HEK293 (cell line): ENCODE results near the gene IL6R.
A peak's percentile ranks its signal among the peaks of the same experiment; 100 is the strongest.

Source experiments
- CTCF ChIA-PET: fragments of 350-600 bp; formaldehyde crosslinking; extraction: SDS; loops from one replicate; lab custom pipeline; 2021; ENCODE audit warnings: antibody characterized with exemption; lab: Yijun Ruan, JAX
- POLR2A ChIA-PET: fragments of 300-600 bp; formaldehyde crosslinking; extraction: SDS; loops from one replicate; lab custom pipeline; 2020; ENCODE audit warnings: antibody characterized with exemption, inconsistent platforms; lab: Yijun Ruan, JAX
- H3K27ac ChIP-seq: fragments of 200-500 bp; sonication (Bioruptor generic); 2 replicates; pipeline ENCODE4 v1.5.1; 2014; ENCODE audit warnings: low read depth, low read length, control low read depth, inconsistent platforms; ENCODE audit errors: extremely low read depth
- H3K36me3 ChIP-seq, 2 experiments: fragments of 200-500 bp in 1 of 2; sonication (Bioruptor generic) in 1 of 2; 1 replicate in 1 of 2; 2 replicates in 1 of 2; pipeline ENCODE4 v1.5.1; 2014 to 2017; ENCODE audit warnings: inconsistent platforms in 2 of 2, low read length in 2 of 2; ENCODE audit not compliant: control insufficient read depth in 2 of 2, insufficient read depth in 1 of 2
- H3K4me1 ChIP-seq: fragments of 200-500 bp; sonication (Bioruptor generic); 2 replicates; pipeline ENCODE4 v1.5.1; 2014; ENCODE audit warnings: mild to moderate bottlenecking, low read length, inconsistent platforms; ENCODE audit not compliant: control insufficient read depth, insufficient read depth
- H3K4me3 ChIP-seq: 2 replicates; pipeline ENCODE4 v1.5.1; 2011; ENCODE audit warnings: low read depth, mild to moderate bottlenecking, control low read depth, low read length, moderate library complexity
- H3K9me3 ChIP-seq: fragments of 200-500 bp; sonication (Bioruptor generic); 2 replicates; pipeline ENCODE4 v1.5.1; 2014; ENCODE audit warnings: low read depth, low read length, inconsistent platforms; ENCODE audit not compliant: control insufficient read depth, insufficient read depth
- FEZF1 ChIP-seq: fragments of 450-650 bp; formaldehyde crosslinking; IDR thresholded peaks from 2 replicates; pipeline ENCODE4 v1.5.1; 2016; ENCODE audit warnings: missing biosample characterization, missing genetic modification characterization
- GLIS1 ChIP-seq: fragments of 450-650 bp; formaldehyde crosslinking; IDR thresholded peaks from 2 replicates; pipeline ENCODE4 v1.5.1; 2016; ENCODE audit warnings: missing biosample characterization, missing genetic modification characterization
- HOXD13 ChIP-seq: sonication (generic); formaldehyde crosslinking; IDR thresholded peaks from 2 replicates; pipeline ENCODE4 v1.8.0; 2022; ENCODE audit warnings: missing genetic modification reagents, borderline replicate concordance
- IKZF3 ChIP-seq: fragments of 450-650 bp; IDR thresholded peaks from 2 replicates; pipeline ENCODE4 v1.5.0; 2018; ENCODE audit warnings: missing biosample characterization, mild to moderate bottlenecking, missing genetic modification characterization, moderate library complexity
- KLF9 ChIP-seq: fragments of 450-650 bp; formaldehyde crosslinking; IDR thresholded peaks from 2 replicates; pipeline ENCODE4 v1.5.1; 2016; ENCODE audit warnings: missing biosample characterization, missing genetic modification characterization, low read depth
- MZF1 ChIP-seq: fragments of 450-650 bp; formaldehyde crosslinking; IDR thresholded peaks from 2 replicates; pipeline ENCODE4 v1.5.1; 2017; ENCODE audit warnings: missing biosample characterization, missing genetic modification characterization, borderline replicate concordance
- PRDM4 ChIP-seq: fragments of 450-650 bp; formaldehyde crosslinking; IDR thresholded peaks from 2 replicates; pipeline ENCODE4 v1.5.1; 2017; ENCODE audit warnings: missing biosample characterization, missing genetic modification characterization
- SP2 ChIP-seq: fragments of 450-650 bp; formaldehyde crosslinking; IDR thresholded peaks from 2 replicates; pipeline ENCODE4 v1.5.1; 2016; ENCODE audit warnings: missing biosample characterization, missing genetic modification characterization
- SP7 ChIP-seq: fragments of 450-650 bp; formaldehyde crosslinking; IDR thresholded peaks from 2 replicates; pipeline ENCODE4 v1.5.1; 2016; ENCODE audit warnings: missing biosample characterization, missing genetic modification characterization
- ZFHX2 ChIP-seq: fragments of 450-650 bp; formaldehyde crosslinking; conservative IDR thresholded peaks from 2 replicates; pipeline ENCODE4 v1.5.1; 2016; ENCODE audit warnings: missing biosample characterization, missing genetic modification characterization
- ZIC2 ChIP-seq: fragments of 450-650 bp; formaldehyde crosslinking; IDR thresholded peaks from 2 replicates; pipeline ENCODE4 v1.5.1; 2016; ENCODE audit warnings: missing biosample characterization, missing genetic modification characterization
- ZNF140 ChIP-seq: fragments of 450-650 bp; formaldehyde crosslinking; IDR thresholded peaks from 2 replicates; pipeline ENCODE4 v1.5.1; 2016; ENCODE audit warnings: missing biosample characterization, missing genetic modification characterization
- ZNF18 ChIP-seq: fragments of 450-650 bp; formaldehyde crosslinking; IDR thresholded peaks from 2 replicates; pipeline ENCODE4 v1.5.1; 2016; ENCODE audit warnings: missing biosample characterization, missing genetic modification characterization
- ZNF184 ChIP-seq: fragments of 450-650 bp; IDR thresholded peaks from 2 replicates; pipeline ENCODE4 v1.5.1; 2018; ENCODE audit warnings: missing biosample characterization, mild to moderate bottlenecking, missing genetic modification characterization
- ZNF19 ChIP-seq: fragments of 450-650 bp; formaldehyde crosslinking; IDR thresholded peaks from 2 replicates; pipeline ENCODE4; 2016; ENCODE audit warnings: missing biosample characterization, missing genetic modification characterization, low read depth
- ZNF23 ChIP-seq: fragments of 450-650 bp; formaldehyde crosslinking; IDR thresholded peaks from 2 replicates; pipeline ENCODE4 v1.5.1; 2016; ENCODE audit warnings: missing biosample characterization, missing genetic modification characterization, borderline replicate concordance
- ZNF302 ChIP-seq: fragments of 450-650 bp; formaldehyde crosslinking; IDR thresholded peaks from 2 replicates; pipeline ENCODE4 v1.5.1; 2016; ENCODE audit warnings: missing biosample characterization, missing genetic modification characterization, low read depth
- ZNF350 ChIP-seq: fragments of 450-650 bp; formaldehyde crosslinking; IDR thresholded peaks from 2 replicates; pipeline ENCODE4 v1.5.0; 2017; ENCODE audit warnings: missing biosample characterization, mild to moderate bottlenecking, missing genetic modification characterization
- ZNF37A ChIP-seq: fragments of 450-650 bp; IDR thresholded peaks from 2 replicates; pipeline ENCODE4 v1.5.1; 2018; ENCODE audit warnings: missing biosample characterization, missing genetic modification characterization
- ZNF426 ChIP-seq: fragments of 450-650 bp; formaldehyde crosslinking; IDR thresholded peaks from 2 replicates; pipeline ENCODE4 v1.5.1; 2017; ENCODE audit warnings: missing biosample characterization, missing genetic modification characterization, mild to moderate bottlenecking, inconsistent platforms, moderate library complexity
- ZNF473 ChIP-seq: fragments of 450-650 bp; formaldehyde crosslinking; IDR thresholded peaks from 2 replicates; pipeline ENCODE4 v1.5.1; 2017; ENCODE audit warnings: missing biosample characterization, missing genetic modification characterization
- ZNF501 ChIP-seq: fragments of 450-650 bp; formaldehyde crosslinking; IDR thresholded peaks from 2 replicates; pipeline ENCODE4 v1.5.1; 2016; ENCODE audit warnings: missing biosample characterization, missing genetic modification characterization
- ZNF513 ChIP-seq: fragments of 450-650 bp; IDR thresholded peaks from 2 replicates; pipeline ENCODE4 v1.5.1; 2018; ENCODE audit warnings: missing biosample characterization, missing genetic modification characterization
- ZNF529 ChIP-seq: fragments of 450-650 bp; formaldehyde crosslinking; IDR thresholded peaks from 2 replicates; pipeline ENCODE4 v1.5.1; 2017; ENCODE audit warnings: missing genetic modification characterization, missing biosample characterization; ENCODE audit not compliant: insufficient replicate concordance
- ZNF580 ChIP-seq: fragments of 450-650 bp; formaldehyde crosslinking; IDR thresholded peaks from 2 replicates; pipeline ENCODE4 v1.5.1; 2016; ENCODE audit warnings: missing biosample characterization, missing genetic modification characterization
- ZNF621 ChIP-seq: fragments of 450-650 bp; formaldehyde crosslinking; IDR thresholded peaks from 2 replicates; pipeline ENCODE4 v1.5.1; 2017; ENCODE audit warnings: missing biosample characterization, missing genetic modification characterization
- ZNF626 ChIP-seq: fragments of 450-650 bp; sonication (Bioruptor Pico); formaldehyde crosslinking; IDR thresholded peaks from 2 replicates; pipeline ENCODE4 v1.5.1; 2018; ENCODE audit warnings: missing biosample characterization, missing genetic modification characterization, inconsistent platforms
- ZNF692 ChIP-seq: fragments of 450-650 bp; formaldehyde crosslinking; IDR thresholded peaks from 2 replicates; pipeline ENCODE4 v1.5.1; 2016; ENCODE audit warnings: missing biosample characterization, missing genetic modification characterization

IL6R gene

GRCh38 chr1:154443274-154444013 is 38.3 kb downstream of the IL6R start:
- Histone ChIP-seq H3K4me1 (peaks cover 3% of the 10 kb centered on the region; the same call in 1 of the 2 replicates), H3K9me3 (no peaks in the 10 kb centered on the region)
- 0 out of 2 replicates have a peak, but pooled peaks have one; percentile 27 for TF ChIP-seq KLF9 (tag by site-specific recombination)
- no peak for TF ChIP-seq ZNF302
- TF ChIP-seq, all 188 proteins: peak for 1
- ChIA-PET POLR2A (interaction anchor here (0.6 kb wide), 1 partner anchor 14 kb away, joined by 4 read pairs; no protein-coding TSS in a partner anchor), CTCF (interaction anchor here (0.6 to 2.0 kb wide), 11 partner anchors 7 to 1053 kb away, joined by 3 to 7 read pairs (median 3); no protein-coding TSS in a partner anchor)
- Histone ChIP-seq H3K36me3 (no peaks in the 10 kb centered on the region), H3K27ac (no peak overlapping the region), H3K4me3 (no peak overlapping the region)

- ChIA-PET POLR2A (interaction anchor here (0.6 kb wide), 1 partner anchor 720 kb away, joined by 9 read pairs; no protein-coding TSS in a partner anchor), CTCF (interaction anchor here (0.6 to 1.2 kb wide), 2 partner anchors 10 to 74 kb away, joined by 3 read pairs; no protein-coding TSS in a partner anchor)
- Histone ChIP-seq H3K4me1 (peaks cover 3% of the 10 kb centered on the region; the same call in 1 of the 2 replicates), H3K9me3 (no peaks in the 10 kb centered on the region), H3K36me3 (no peaks in the 10 kb centered on the region), H3K27ac (no peak overlapping the region), H3K4me3 (no peak overlapping the region)
- TF ChIP-seq ZNF350 (tag by site-specific recombination) (no peak), ZNF580 (tag by site-specific recombination) (no peak), PRDM4 (no peak), ZNF184 (no peak), IKZF3 (peak; percentile 75), ZNF18 (tag by site-specific recombination) (no peak), ZIC2 (tag by site-specific recombination) (peak; percentile 89), ZNF23 (tag by site-specific recombination) (no peak), MZF1 (tag by site-specific recombination) (no peak), ZNF426 (tag by site-specific recombination) (no peak), HOXD13 (no peak), SP7 (tag by site-specific recombination) (0 out of 2 replicates have a peak, but pooled peaks have one; percentile 15), ZNF621 (no peak), FEZF1 (tag by site-specific recombination) (no peak), ZNF19 (tag by site-specific recombination) (no peak), GLIS1 (tag by site-specific recombination) (peak; percentile 94), ZNF140 (no peak), ZNF626 (tag by site-specific recombination) (no peak), ZNF37A (no peak), SP2 (tag by site-specific recombination) (peak; percentile 16; the same call in 1 of the 2 replicates), ZFHX2 (tag by site-specific recombination) (no peak), ZNF473 (tag by site-specific recombination) (no peak), ZNF692 (tag by site-specific recombination) (peak; percentile 94), ZNF501 (tag by site-specific recombination) (no peak), ZNF529 (no peak), ZNF513 (no peak)
These were observed 39.9 kb downstream of the IL6R start for GRCh38 chr1:154445040-154445472.
